Liver (tissue), 9 donors: ENCODE data around the gene SESTD1. TPM values are rescaled to one million over a fixed set of nuclear protein-coding genes. Genes with fewer than 3 reads are reported as not detected.

Source experiments
- DNase-seq: peaks from one replicate; pipeline ENCODE4 v3.0.0-alpha.2; 2017; ENCODE audit warnings: low spot score
- H3K27ac ChIP-seq, 2 donors: one replicate each; pipeline ENCODE4 v1.7.0; 2013; ENCODE audit warnings: inconsistent platforms in 2 of 2, low read length in 2 of 2, control low read depth in 1 of 2, low read depth in 1 of 2, mild to moderate bottlenecking in 1 of 2
- H3K27me3 ChIP-seq, 4 donors: one replicate each; pipeline versions ENCODE4 v1.6.1 to v1.7.0; 2013; ENCODE audit warnings: low read length in 3 of 4, inconsistent platforms in 1 of 4, mild to moderate bottlenecking in 1 of 4, moderate library complexity in 1 of 4; ENCODE audit not compliant: control insufficient read depth in 4 of 4, insufficient read depth in 4 of 4
- H3K36me3 ChIP-seq, 4 donors: one replicate each; pipeline versions ENCODE4 v1.6.1 to v1.7.0; 2013; ENCODE audit warnings: low read length in 3 of 4, mild to moderate bottlenecking in 3 of 4, low read depth in 1 of 4, moderate library complexity in 1 of 4; ENCODE audit not compliant: control insufficient read depth in 4 of 4, insufficient read depth in 3 of 4
- H3K4me1 ChIP-seq, 4 donors: one replicate each; pipeline versions ENCODE4 v1.6.1 to v1.7.0; 2013; ENCODE audit warnings: low read length in 3 of 4, mild to moderate bottlenecking in 3 of 4, moderate library complexity in 1 of 4; ENCODE audit not compliant: control insufficient read depth in 4 of 4, insufficient read depth in 4 of 4
- H3K4me3 ChIP-seq, 3 donors: one replicate each; pipeline versions ENCODE4 v1.6.1 to v1.7.0; 2013; ENCODE audit warnings: low read length in 3 of 3, control low read depth in 1 of 3, low read depth in 1 of 3, mild to moderate bottlenecking in 1 of 3
- H3K9ac ChIP-seq, 2 donors: one replicate each; pipeline ENCODE4 v1.7.0; 2013; ENCODE audit warnings: low read length in 2 of 2, mild to moderate bottlenecking in 2 of 2, moderate library complexity in 2 of 2, control low read depth in 1 of 2, low read depth in 1 of 2
- H3K9me3 ChIP-seq, 4 donors: one replicate each; pipeline versions ENCODE4 v1.6.1 to v1.7.0; 2013; ENCODE audit warnings: low read length in 3 of 4; ENCODE audit not compliant: control insufficient read depth in 4 of 4
- ATF3 ChIP-seq: IDR thresholded peaks from 2 replicates; pipeline ENCODE4 v1.6.1; 2016; ENCODE audit warnings: antibody characterized with exemption
- CTCF ChIP-seq: fragments of 150-350 bp; IDR thresholded peaks from 2 replicates; pipeline ENCODE4 v1.5.1; 2017; ENCODE audit warnings: improper control_type of control experiment, low read depth, low read length; ENCODE audit not compliant: missing input control
- FOXA1 ChIP-seq: IDR thresholded peaks from 2 replicates; pipeline ENCODE4 v1.6.1; 2016; ENCODE audit warnings: antibody characterized with exemption
- FOXA2 ChIP-seq: IDR thresholded peaks from 2 replicates; pipeline ENCODE4 v1.6.1; 2016; ENCODE audit warnings: antibody characterized with exemption
- GABPA ChIP-seq, 2 donors: IDR thresholded peaks in 1 of 2; conservative IDR thresholded peaks in 1 of 2; 2 replicates each; pipeline ENCODE4 v1.6.1; 2016; ENCODE audit warnings: antibody characterized with exemption in 2 of 2, mild to moderate bottlenecking in 1 of 2, moderate library complexity in 1 of 2
- HNF4G ChIP-seq: IDR thresholded peaks from 2 replicates; pipeline ENCODE4 v1.6.1; 2016; ENCODE audit warnings: antibody characterized with exemption
- MAX ChIP-seq: IDR thresholded peaks from 2 replicates; pipeline ENCODE4 v1.6.1; 2016; ENCODE audit warnings: antibody characterized with exemption
- NR2F2 ChIP-seq: IDR thresholded peaks from 2 replicates; pipeline ENCODE4 v1.6.1; 2016; ENCODE audit warnings: antibody characterized with exemption
- RAD21 ChIP-seq, 2 donors: IDR thresholded peaks; 2 replicates each; pipeline ENCODE4 v1.6.1; 2016; ENCODE audit warnings: antibody characterized with exemption in 2 of 2, mild to moderate bottlenecking in 2 of 2
- RXRA ChIP-seq, 2 donors: IDR thresholded peaks; 2 replicates each; pipeline ENCODE4 v1.6.1; 2017 to 2018; ENCODE audit warnings: antibody characterized with exemption in 2 of 2, mild to moderate bottlenecking in 1 of 2
- TAF1 ChIP-seq: conservative IDR thresholded peaks from 2 replicates; pipeline ENCODE4 v1.6.1; 2016; ENCODE audit warnings: antibody characterized with exemption, mild to moderate bottlenecking
- YY1 ChIP-seq: IDR thresholded peaks from 2 replicates; pipeline ENCODE4 v1.6.1; 2016; ENCODE audit warnings: antibody characterized with exemption, mild to moderate bottlenecking
- WGBS: extraction: QIAGEN DNeasy Blood & Tissue Kit; methylation state at CpG from one replicate; pipeline ENCODE4 v1.1.7; 2013; 5-methylcytosine and 5-hydroxymethylcytosine counted together
- polyA plus RNA-seq, 2 donors: library from polyadenylated mRNA; stranded (reverse) in 1 of 2; unstranded in 1 of 2; fragments of 200-250 nt in 1 of 2; fragments of >200 nt in 1 of 2; fragmentation: Nextera tagmentation in 1 of 2; extraction: Ambion mirVana in 1 of 2; gene quantifications; one replicate each; pipeline versions ENCODE4 v1.2.1 to v1.2.3, GENCODE V29; 2013 to 2015
- total RNA-seq, 2 donors: library from RNA; depleted of rRNA; stranded (reverse); fragments of >200 nt; gene quantifications; one replicate each; pipeline ENCODE4 v1.2.3, GENCODE V29; 2014
- TF ChIP-seq, protein P1 (sequence below): IDR thresholded peaks from 2 replicates; pipeline ENCODE4 v1.6.1; 2016; ENCODE audit warnings: antibody characterized with exemption
- TF ChIP-seq, protein P2 (sequence below): IDR thresholded peaks from 2 replicates; pipeline ENCODE4 v1.6.1; 2016; ENCODE audit warnings: antibody characterized with exemption, mild to moderate bottlenecking
- donor health status: healthy.
- donor health status: healthy.
- donor health status: healthy.
- donor health status: healthy.
- donor health status: healthy.

The SESTD1 gene
- total and polyA plus RNA-seq, 4 donors, result 6.3 to 10.1 (median 7.4) TPM

GRCh38 chr2:179250095-179250494 is 14.5 kb downstream of the SESTD1 start:
- no peak for DNase-seq
- TF ChIP-seq HNF4G (no peak), CTCF (no peak), TAF1 (no peak), FOXA1 (no peak), ATF3 (no peak), YY1 (no peak), NR2F2 (no peak), RAD21 (IDR thresholded peaks at IDR 0.05) (no peak), FOXA2 (no peak)
- TF ChIP-seq, protein P1, sequence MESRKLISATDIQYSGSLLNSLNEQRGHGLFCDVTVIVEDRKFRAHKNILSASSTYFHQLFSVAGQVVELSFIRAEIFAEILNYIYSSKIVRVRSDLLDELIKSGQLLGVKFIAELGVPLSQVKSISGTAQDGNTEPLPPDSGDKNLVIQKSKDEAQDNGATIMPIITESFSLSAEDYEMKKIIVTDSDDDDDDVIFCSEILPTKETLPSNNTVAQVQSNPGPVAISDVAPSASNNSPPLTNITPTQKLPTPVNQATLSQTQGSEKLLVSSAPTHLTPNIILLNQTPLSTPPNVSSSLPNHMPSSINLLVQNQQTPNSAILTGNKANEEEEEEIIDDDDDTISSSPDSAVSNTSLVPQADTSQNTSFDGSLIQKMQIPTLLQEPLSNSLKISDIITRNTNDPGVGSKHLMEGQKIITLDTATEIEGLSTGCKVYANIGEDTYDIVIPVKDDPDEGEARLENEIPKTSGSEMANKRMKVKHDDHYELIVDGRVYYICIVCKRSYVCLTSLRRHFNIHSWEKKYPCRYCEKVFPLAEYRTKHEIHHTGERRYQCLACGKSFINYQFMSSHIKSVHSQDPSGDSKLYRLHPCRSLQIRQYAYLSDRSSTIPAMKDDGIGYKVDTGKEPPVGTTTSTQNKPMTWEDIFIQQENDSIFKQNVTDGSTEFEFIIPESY, result no peak
- peaks cover 0 to 3% (median 0%) of the 10 kb centered on the region in 4 donors for H3K4me1 ChIP-seq
- H3K9ac ChIP-seq, result no peak overlapping the region
- H3K27me3 ChIP-seq, result no peaks in the 10 kb centered on the region
- H3K27ac ChIP-seq, result no peak overlapping the region
- no peaks in the 10 kb centered on the region for H3K9me3 ChIP-seq
- no peak overlapping the region for H3K4me3 ChIP-seq
- WGBS, result 80% methylated on average over 3 of the region's 3 CpGs
- no peaks in the 10 kb centered on the region for H3K36me3 ChIP-seq

GRCh38 chr2:179248024-179248348 is 16.6 kb downstream of the SESTD1 start:
- Histone ChIP-seq H3K9me3 (no peaks in the 10 kb centered on the region), H3K27ac (no peak overlapping the region), H3K4me1 (no peaks in the 10 kb centered on the region), H3K4me3 (no peak overlapping the region), H3K9ac (no peak overlapping the region), H3K36me3 (no peaks in the 10 kb centered on the region), H3K27me3 (no peaks in the 10 kb centered on the region)
- WGBS, result 79% methylated on average over 1 of the region's 1 CpG
- DNase-seq, result no peak
- TF ChIP-seq, protein P2, sequence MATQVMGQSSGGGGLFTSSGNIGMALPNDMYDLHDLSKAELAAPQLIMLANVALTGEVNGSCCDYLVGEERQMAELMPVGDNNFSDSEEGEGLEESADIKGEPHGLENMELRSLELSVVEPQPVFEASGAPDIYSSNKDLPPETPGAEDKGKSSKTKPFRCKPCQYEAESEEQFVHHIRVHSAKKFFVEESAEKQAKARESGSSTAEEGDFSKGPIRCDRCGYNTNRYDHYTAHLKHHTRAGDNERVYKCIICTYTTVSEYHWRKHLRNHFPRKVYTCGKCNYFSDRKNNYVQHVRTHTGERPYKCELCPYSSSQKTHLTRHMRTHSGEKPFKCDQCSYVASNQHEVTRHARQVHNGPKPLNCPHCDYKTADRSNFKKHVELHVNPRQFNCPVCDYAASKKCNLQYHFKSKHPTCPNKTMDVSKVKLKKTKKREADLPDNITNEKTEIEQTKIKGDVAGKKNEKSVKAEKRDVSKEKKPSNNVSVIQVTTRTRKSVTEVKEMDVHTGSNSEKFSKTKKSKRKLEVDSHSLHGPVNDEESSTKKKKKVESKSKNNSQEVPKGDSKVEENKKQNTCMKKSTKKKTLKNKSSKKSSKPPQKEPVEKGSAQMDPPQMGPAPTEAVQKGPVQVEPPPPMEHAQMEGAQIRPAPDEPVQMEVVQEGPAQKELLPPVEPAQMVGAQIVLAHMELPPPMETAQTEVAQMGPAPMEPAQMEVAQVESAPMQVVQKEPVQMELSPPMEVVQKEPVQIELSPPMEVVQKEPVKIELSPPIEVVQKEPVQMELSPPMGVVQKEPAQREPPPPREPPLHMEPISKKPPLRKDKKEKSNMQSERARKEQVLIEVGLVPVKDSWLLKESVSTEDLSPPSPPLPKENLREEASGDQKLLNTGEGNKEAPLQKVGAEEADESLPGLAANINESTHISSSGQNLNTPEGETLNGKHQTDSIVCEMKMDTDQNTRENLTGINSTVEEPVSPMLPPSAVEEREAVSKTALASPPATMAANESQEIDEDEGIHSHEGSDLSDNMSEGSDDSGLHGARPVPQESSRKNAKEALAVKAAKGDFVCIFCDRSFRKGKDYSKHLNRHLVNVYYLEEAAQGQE, result no peak
- TF ChIP-seq GABPA (IDR thresholded peaks at IDR 0.05 in 1 of 2, conservative IDR thresholded peaks at IDR 0.05 in 1 of 2), result no peak
- TF ChIP-seq HNF4G, result no peak
- TF ChIP-seq YY1, result no peak
- no peak for TF ChIP-seq FOXA1
- TF ChIP-seq MAX, result no peak
- no peak for TF ChIP-seq RAD21 (IDR thresholded peaks at IDR 0.05)
- TF ChIP-seq ATF3, result no peak
- no peak for TF ChIP-seq TAF1
- no peak for TF ChIP-seq RXRA (IDR thresholded peaks at IDR 0.05)
- TF ChIP-seq, protein P1, result no peak
- no peak for TF ChIP-seq NR2F2
